C4-2B (cell line): Measurements from ENCODE around the gene PLA2G2F.

ENCODE experiments used
- CTCF ChIP-seq: fragments of 450-650 bp; conservative IDR thresholded peaks from 2 replicates; pipeline ENCODE4 v1.5.1; 2017; ENCODE audit warnings: mild to moderate bottlenecking
- ZFX ChIP-seq: fragments of 450-650 bp; IDR thresholded peaks from 2 replicates; pipeline ENCODE4 v1.6.1; 2017

GRCh38 chr1:20187103-20187812 lies 48.1 kb downstream of the PLA2G2F start:
- TF ChIP-seq CTCF (no peak; the same call in 1 of the 2 replicates), ZFX (no peak)
